Stimulated activated CD8-positive, alpha-beta memory T cell treated with anti-CD3 and anti-CD28 coated beads, Interleukin-7, amount 100 ng/mL, for 24 hours (primary cell): ENCODE data around the gene RPL7L1.
"Not testable (repeated sequence)": the region's sequence is repeated elsewhere in the genome, so short reads cannot be mapped to it uniquely, and the experiment has no call there.

Source experiments
- DNase-seq: peaks from one replicate; pipeline ENCODE4 v3.0.0-alpha.2; 2020; ENCODE audit warnings: low read depth

RPL7L1 gene

GRCh38 chr6:42879372-42880239 lies at the start of gene RPL7L1:
TSS of gene RPL7L1 (plus strand) at chr6:42879616. CDS start at chr6:42879911, 295 bp downstream.
- DNase-seq: peak; percentile 53

DNA sequence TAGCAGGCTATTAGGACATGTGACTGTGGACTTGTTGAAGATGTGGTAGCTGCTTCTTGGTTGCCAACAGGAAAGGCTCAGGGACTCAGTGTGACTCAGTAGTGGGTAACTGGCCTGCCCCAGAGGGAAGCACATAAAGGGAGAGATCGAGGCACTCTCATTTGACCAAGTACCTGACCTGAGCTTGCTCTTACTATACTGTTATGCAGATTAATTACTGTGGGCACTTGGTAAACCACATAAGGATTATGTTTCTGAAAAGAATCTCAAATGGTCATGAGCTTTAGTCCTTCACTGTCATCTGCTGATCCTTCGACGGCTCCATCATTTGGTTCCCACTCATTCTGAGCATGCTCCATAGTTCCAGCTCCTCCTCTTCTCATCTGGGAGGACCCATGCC lies 48.2 kb upstream of the RPL7L1 start:
- DNase-seq: no peak

DNA sequence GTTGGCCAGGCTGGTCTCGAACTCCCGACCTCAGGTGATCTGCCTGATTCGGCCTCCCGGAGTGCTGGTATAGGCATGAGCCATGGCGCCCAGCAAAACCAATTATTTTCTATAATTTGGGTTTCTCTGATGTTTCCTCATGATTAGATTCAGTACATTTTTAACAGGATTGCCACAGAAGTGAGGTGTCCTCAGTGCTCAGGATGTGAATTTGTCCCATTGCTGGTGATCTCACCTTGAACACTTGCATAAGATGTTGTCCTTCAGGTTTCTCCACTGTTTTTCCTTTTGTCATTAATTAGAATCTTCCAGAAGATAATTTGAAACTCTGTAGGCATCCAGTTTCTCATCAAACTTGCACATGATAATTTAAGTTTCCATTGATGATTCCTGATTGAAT lies 45.4 kb upstream of the RPL7L1 start:
- DNase-seq: no peak

- no peak for DNase-seq
Observed at GRCh38 chr6:42841844-42842584, 37.4 kb upstream of the RPL7L1 start.

- no peak for DNase-seq
Observed at GRCh38 chr6:42845327-42845694, 34.1 kb upstream of the RPL7L1 start.

GRCh38 chr6:42846505-42846904 lies 32.9 kb upstream of the RPL7L1 start:
- DNase-seq: no peak

- DNase-seq: no peak
Observed at GRCh38 chr6:42848700-42849099, 30.7 kb upstream of the RPL7L1 start.

- DNase-seq: no peak
Observed at GRCh38 chr6:42851599-42851998, 27.8 kb upstream of the RPL7L1 start.

DNA sequence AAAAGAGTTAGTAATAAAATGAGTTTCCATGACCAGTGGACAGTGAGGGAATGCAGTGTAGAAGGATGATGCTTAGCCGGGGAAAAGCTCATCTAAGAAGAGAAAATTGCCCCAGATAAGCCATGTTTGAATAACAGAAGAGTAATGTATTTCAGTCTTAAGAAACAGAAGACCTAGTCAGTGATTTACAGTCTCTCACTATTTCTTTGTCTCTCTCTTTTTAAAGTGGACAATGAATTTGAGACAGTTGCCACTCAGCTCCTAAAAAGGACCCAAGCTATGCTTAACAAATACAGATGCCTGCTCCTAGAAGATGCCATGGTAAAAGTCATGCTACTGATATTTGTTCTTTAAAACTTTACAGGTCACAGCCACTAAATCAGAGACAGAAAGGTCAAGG lies 19.4 kb upstream of the RPL7L1 start:
- DNase-seq: no peak

- DNase-seq: no peak
Observed at GRCh38 chr6:42860481-42860880, 18.9 kb upstream of the RPL7L1 start.

- DNase-seq: no peak
Observed at GRCh38 chr6:42864602-42865001, 14.8 kb upstream of the RPL7L1 start.

- DNase-seq: no peak
Observed at GRCh38 chr6:42870145-42870936, 9.1 kb upstream of the RPL7L1 start.

DNA sequence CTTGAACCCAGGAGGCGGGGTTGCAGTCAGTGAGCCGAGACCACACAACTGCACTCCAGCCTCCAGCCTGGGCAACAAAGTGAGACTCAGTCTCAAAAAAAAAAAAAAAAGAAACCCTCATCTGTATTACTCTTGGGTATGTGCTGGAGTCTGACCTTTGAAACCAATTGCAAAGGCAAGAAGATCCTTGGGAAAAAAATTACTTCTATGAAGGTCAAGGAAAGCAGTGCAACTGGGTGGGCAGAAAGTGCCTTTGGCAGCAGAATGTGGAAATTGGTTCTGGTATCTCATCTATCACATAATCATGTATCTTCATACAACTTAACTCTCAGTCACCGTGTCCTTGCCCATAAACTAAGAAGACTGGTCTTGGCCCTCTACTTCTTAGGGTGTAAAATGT lies 7.7 kb upstream of the RPL7L1 start:
- DNase-seq: no peak

DNA sequence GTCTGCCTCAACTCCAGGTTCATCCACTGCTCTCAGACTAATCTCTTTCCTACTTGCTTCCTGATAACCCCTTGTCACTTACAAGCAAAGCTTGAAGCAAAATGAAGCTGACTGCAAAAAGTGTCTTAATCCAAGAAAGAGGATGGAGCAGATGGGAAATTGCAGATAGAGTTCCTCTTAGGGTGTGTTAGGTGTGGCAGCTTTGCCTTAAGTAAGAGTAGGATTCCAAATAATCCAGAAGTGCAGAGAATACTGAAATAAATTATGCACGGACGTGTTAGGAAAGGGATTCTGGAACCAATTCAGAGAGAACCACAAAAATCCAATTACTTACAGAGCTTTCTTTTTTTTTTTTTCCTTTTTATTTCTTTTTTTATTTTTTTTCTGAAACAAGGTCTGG lies 6.1 kb upstream of the RPL7L1 start:
- DNase-seq: no peak

GRCh38 chr6:42877695-42878094 lies 1.7 kb upstream of the RPL7L1 start:
- no peak for DNase-seq

DNA sequence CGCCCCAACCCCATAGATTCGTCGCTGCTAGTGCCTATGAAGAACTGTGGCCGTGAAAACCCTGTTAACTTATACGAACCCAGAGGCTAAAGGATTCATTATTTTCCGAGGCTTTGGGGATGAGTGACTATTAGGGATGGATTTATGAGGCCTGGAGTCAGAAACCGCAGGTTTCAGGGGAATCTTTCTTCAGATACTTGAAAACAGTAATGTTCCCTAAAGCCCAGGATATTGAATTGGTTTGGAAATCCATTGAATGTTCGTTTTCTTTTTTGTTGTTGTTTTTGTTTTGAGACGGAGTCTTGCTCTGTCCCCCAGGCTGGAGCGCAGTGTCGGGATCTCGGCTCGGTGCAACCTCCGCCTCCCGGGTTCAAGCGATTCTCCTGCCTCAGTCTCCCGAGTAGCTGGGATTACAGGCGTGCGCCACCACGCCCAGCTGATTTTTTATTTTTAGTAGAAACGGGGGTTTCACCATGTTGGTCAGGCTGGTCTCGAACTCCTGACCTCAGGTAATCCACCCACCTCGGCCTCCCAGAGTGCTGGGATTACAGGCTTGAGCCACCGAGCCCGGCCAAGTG lies 913 bp downstream of the RPL7L1 start:
- DNase-seq: not testable (repeated sequence)

DNA sequence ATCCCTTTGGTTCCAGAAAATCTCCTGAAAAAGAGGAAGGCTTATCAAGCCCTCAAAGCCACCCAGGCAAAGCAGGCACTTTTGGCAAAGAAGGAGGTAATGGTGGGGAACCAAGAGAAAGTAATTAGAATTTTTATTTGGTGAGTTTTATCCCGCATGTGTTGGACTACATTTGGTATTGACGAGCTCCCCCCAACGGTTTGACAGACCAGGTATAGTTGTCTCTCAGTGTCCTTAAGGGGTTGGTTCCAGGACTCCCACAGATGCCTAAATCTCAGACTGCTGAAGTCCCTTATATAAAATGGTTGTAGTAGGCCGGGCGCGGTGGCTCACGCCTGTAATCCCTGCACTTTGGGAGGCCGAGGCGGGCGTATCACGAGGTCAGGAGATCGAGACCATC lies 1.5 kb downstream of the RPL7L1 start:
- DNase-seq: not testable (repeated sequence)

DNA sequence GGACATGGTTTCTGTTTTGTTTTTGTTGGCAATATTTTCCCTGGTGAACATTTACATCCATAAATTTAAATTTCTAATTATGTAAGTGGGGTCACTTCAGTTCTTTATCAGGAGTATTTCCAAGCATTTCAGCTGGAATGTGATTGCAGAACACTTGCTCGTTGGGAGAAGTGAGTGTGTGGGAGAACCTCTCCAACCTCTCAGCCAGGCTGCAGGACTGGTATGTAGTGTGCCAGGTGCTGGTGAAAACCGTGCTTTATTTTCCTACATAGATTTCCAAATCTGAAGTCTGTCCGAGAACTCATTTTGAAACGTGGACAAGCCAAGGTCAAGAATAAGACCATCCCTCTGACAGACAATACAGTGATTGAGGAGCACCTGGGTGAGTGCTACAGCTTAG lies 6.3 kb downstream of the RPL7L1 start:
- DNase-seq: no peak

- not testable (repeated sequence) for DNase-seq
Observed at GRCh38 chr6:42888201-42888600, 8.8 kb downstream of the RPL7L1 start.

DNA sequence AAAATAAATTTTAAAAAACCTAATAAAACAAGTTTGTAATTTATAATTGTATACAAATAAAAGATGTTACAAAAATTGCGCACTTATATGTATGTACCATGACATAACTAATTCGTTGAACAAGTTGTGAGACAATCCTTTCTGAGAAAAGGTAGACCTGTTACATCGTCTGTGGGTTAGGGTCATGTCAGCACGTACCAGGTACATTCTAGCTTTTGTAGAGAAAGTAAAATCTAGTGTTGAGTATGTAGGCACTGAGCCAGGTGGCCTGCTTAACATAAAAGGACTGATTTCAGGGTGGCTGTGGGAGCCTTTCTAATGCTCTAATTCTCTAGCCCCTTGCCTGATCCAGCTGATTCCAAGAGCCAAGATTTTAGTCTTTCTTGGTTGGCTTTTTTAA lies 10.4 kb downstream of the RPL7L1 start:
- no peak for DNase-seq

DNA sequence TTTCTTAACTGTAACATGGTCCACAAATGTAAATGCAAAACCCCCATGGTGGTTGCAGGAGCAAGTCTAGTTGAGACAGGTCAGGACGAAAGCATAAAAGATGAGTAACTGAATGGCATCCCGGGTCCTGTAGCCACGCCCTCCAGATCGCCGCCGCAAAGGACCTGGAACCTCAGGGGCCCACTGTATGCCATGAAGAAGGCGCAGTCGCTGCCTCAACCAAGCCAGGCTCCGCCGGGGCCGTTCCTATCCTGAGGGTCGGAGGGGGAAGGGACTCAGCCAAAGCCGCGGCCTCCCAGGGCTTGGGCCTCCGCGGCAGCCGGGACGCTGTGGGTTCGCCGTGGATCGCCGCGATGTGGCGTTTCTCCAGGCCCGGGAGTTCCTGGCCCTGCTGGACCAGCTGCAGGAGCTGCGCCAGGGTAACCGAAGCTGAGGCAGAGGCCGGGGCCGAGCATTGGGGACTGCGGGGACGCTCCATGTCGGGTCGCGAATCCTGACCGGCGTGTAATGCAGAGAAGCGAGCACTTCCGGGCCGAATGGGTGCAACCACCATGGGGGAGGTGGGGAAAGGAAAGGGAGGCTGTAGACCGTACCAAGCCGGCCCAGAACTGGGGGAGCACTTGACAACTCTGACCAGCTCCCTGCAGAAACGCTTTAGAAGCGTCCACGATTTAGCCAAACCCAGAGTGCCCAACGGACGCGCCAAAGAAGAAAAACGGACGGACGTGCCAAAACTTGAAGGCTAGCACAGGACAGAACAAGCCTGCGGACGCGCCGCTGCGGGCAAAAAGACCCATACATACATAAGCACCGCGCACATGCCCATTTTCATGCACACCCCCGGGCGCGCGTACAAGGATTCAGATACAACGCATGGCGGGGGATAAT lies 11.1 kb downstream of the RPL7L1 start:
- peak; percentile 77 for DNase-seq
